Right lobe of liver (tissue), 4 donors: ENCODE data around the gene RELA.

Experiments used
- POLR2A ChIP-seq: fragments of 450-650 bp; IDR thresholded peaks from one replicate; pipeline ENCODE4 v1.6.1; 2017; ENCODE audit warnings: antibody characterized with exemption, mild to moderate bottlenecking
- TF ChIP-seq, protein P1 (sequence below), 4 donors: fragments of 200-600 bp in 3 of 4; fragments of 450-650 bp in 1 of 4; IDR thresholded peaks; one replicate each; pipeline versions ENCODE4 v1.5.1 to v1.8.0; 2016 to 2022; ENCODE audit warnings: antibody characterized with exemption in 4 of 4, mild to moderate bottlenecking in 2 of 4
- donor health status: DM: no; HTN: no; CAD: no.
- donor health status: DM: no; HTN: no; CAD: no.
- donor health status: DM: no; HTN: yes; CAD: no.

DNA sequence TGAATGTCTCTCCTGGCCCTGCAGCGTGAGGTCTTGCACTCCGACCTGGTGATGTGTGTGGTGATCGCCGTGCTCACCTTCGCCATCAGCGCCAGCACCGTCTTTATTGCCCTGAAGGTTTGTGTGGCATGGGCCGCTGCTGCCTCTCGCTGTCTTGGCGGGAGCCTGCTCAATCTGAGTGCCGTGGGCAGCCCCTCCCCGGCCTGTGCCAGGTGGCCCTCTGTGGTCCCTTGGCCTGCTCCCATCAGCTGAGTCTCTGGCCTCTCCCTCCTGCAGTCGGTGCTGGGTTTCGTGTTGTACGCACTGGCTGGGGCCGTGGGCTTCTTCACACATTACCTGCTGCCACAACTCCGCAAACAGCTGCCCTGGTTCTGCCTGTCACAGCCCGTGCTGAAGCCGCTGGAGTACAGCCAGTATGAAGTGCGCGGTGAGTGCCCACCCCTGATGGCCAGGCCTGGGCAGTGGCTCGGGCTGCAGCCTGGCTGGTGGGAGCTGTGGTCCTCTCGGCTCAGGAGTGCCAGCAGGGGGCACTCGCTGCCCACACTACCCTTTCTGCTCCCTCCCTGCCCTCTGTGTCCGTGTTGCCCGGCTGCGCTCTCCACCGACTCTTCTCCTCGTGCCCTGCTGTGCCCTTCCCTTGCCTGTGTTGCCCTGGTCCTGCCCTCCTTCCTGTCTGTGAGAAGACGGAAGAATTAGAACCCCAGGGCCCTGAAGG, 36.9 kb downstream of the RELA start:
- TF ChIP-seq, protein P1, sequence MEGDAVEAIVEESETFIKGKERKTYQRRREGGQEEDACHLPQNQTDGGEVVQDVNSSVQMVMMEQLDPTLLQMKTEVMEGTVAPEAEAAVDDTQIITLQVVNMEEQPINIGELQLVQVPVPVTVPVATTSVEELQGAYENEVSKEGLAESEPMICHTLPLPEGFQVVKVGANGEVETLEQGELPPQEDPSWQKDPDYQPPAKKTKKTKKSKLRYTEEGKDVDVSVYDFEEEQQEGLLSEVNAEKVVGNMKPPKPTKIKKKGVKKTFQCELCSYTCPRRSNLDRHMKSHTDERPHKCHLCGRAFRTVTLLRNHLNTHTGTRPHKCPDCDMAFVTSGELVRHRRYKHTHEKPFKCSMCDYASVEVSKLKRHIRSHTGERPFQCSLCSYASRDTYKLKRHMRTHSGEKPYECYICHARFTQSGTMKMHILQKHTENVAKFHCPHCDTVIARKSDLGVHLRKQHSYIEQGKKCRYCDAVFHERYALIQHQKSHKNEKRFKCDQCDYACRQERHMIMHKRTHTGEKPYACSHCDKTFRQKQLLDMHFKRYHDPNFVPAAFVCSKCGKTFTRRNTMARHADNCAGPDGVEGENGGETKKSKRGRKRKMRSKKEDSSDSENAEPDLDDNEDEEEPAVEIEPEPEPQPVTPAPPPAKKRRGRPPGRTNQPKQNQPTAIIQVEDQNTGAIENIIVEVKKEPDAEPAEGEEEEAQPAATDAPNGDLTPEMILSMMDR (IDR thresholded peaks at IDR 0.05), result peak; percentile 68 to 77 (median 70)
- TF ChIP-seq POLR2A, result no peak
